Aorta (tissue), 5 donors: ENCODE data around the gene TICRR. TPM values are rescaled to one million over a fixed set of nuclear protein-coding genes. Genes with fewer than 3 reads are reported as not detected.
"Not testable (repeated sequence)": the region's sequence is repeated elsewhere in the genome, so short reads cannot be mapped to it uniquely, and the experiment has no call there.

Experiments
- ATAC-seq: fragments of 200-7000 bp; cut with Tn5 transposase; one replicate; pipeline ENCODE4 v1.9.1; 2022; ENCODE audit warnings: moderate library complexity; ENCODE audit not compliant: low FRiP score
- DNase-seq, 2 donors: peaks; one replicate each; pipeline ENCODE4 v3.0.0-alpha.2; 2020
- H3K27ac ChIP-seq, 2 donors: one replicate each; pipeline ENCODE4 v1.5.1; 2013; ENCODE audit warnings: low read length in 2 of 2, mild to moderate bottlenecking in 2 of 2, moderate library complexity in 2 of 2, control low read depth in 1 of 2, inconsistent platforms in 1 of 2, low read depth in 1 of 2
- H3K27me3 ChIP-seq, 2 donors: one replicate each; pipeline ENCODE4 v1.6.1; 2013; ENCODE audit warnings: control low read depth in 1 of 2, low read length in 1 of 2, mild to moderate bottlenecking in 1 of 2, moderate library complexity in 1 of 2; ENCODE audit not compliant: insufficient read depth in 2 of 2, control insufficient read depth in 1 of 2
- H3K36me3 ChIP-seq, 2 donors: one replicate each; pipeline ENCODE4 v1.6.1; 2013; ENCODE audit warnings: control low read depth in 1 of 2, low read length in 1 of 2, mild to moderate bottlenecking in 1 of 2; ENCODE audit not compliant: insufficient read depth in 2 of 2, control insufficient read depth in 1 of 2
- H3K4me1 ChIP-seq, 2 donors: one replicate each; pipeline ENCODE4 v1.6.1; 2013; ENCODE audit warnings: low read length in 2 of 2, control low read depth in 1 of 2, mild to moderate bottlenecking in 1 of 2, moderate library complexity in 1 of 2; ENCODE audit not compliant: insufficient read depth in 2 of 2, control insufficient read depth in 1 of 2
- H3K4me3 ChIP-seq, 2 donors: one replicate each; pipeline ENCODE4 v1.5.1; 2013; ENCODE audit warnings: low read length in 2 of 2, control low read depth in 1 of 2, mild to moderate bottlenecking in 1 of 2
- H3K9me3 ChIP-seq: one replicate; pipeline ENCODE4 v1.6.1; 2013; ENCODE audit warnings: mild to moderate bottlenecking, low read length; ENCODE audit not compliant: control insufficient read depth
- WGBS, 2 donors: extraction: QIAGEN DNeasy Blood & Tissue Kit; methylation state at CpG; one replicate each; pipeline ENCODE4 v1.1.7; 2013; 5-methylcytosine and 5-hydroxymethylcytosine counted together
- intact Hi-C, 2 donors: fragments of 100-400 bp; cut with DNase I; formaldehyde crosslinking; loops; one replicate each; pipeline versions ENCODE4 v1.14.2 to v1.15.0; 2022
- polyA plus RNA-seq, 2 donors: library from polyadenylated mRNA; stranded (reverse); fragments of 200-250 nt; gene quantifications; one replicate each; pipeline ENCODE4 v1.2.3, GENCODE V29; 2013
- total RNA-seq, 2 donors: library from RNA; stranded (reverse); fragmentation: NEBNext Ultra II Directional; extraction: Animal tissue kit (Norgen Biotek cat#: 25700); gene quantifications; one replicate each; pipeline ENCODE4 v1.2.1, GENCODE V29; 2021
- donor health status: healthy with polysubstance abuse.
- donor health status: Bipolar disorder and iron deficiency.
- donor health status: DM: no; HTN: no; CAD: no.
- donor health status: DM: no; HTN: no; CAD: no.
- donor health status: DM: yes; HTN: yes; CAD: no.

The TICRR gene
- total and polyA plus RNA-seq, 4 donors, result 0.03 to 0.60 (median 0.16) TPM; not detected in 1

- ATAC-seq, result no peak
- H3K27me3 ChIP-seq, result no peaks in the 10 kb centered on the region
- WGBS, 2 donors, result 65 to 70% methylated on average over 2 of the region's 2 CpGs
- peaks cover 3% of the 10 kb centered on the region for H3K9me3 ChIP-seq
- no peak overlapping the region for H3K27ac ChIP-seq
- DNase-seq, result no peak
- H3K4me3 ChIP-seq, result no peak overlapping the region
- H3K36me3 ChIP-seq, result no peaks in the 10 kb centered on the region
- no peaks in the 10 kb centered on the region for H3K4me1 ChIP-seq
- intact Hi-C loops, result no loop called here
These were observed 36.2 kb upstream of the TICRR start for GRCh38 chr15:89539027-89539426.

- ATAC-seq (no peak), DNase-seq (no peak)
- Histone ChIP-seq H3K4me1 (no peaks in the 10 kb centered on the region), H3K9me3 (peaks cover 3% of the 10 kb centered on the region), H3K27ac (no peak overlapping the region), H3K4me3 (no peak overlapping the region), H3K27me3 (no peaks in the 10 kb centered on the region), H3K36me3 (no peaks in the 10 kb centered on the region)
- intact Hi-C loops, result no loop called here
- 79 to 82% methylated on average over 3 of the region's 3 CpGs for WGBS, 2 donors
These were observed 32.9 kb upstream of the TICRR start for GRCh38 chr15:89542369-89542768.

DNA sequence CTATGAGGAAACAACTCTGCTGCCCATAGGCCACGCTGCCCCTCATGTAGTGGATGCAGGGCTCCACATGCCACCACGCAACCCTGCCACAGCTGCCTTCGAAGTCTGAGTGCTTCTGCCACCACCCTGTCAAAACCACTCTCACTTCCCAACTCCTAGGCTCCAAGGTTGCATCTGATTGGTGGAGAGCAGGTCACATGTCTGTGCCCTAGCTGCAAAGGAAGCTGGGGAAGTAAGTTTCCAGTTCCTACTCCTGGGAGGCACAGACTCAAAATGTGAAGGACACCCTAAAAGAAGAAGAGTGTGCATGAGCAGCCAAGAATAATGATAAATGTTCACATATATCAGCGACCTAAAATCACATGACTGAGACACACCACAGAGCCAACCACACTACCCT is 31.9 kb upstream of the TICRR start:
- no peak overlapping the region for H3K4me3 ChIP-seq
- H3K27ac ChIP-seq, result no peak overlapping the region
- ATAC-seq, result no peak
- H3K36me3 ChIP-seq, result no peaks in the 10 kb centered on the region
- H3K27me3 ChIP-seq, result peaks cover 0 to under 1% of the 10 kb centered on the region in 2 donors
- H3K9me3 ChIP-seq, result peaks cover 3% of the 10 kb centered on the region
- DNase-seq, result no peak
- intact Hi-C loops, result no loop called here
- 86 to 89% methylated on average over 4 of the region's 4 CpGs for WGBS, 2 donors
- H3K4me1 ChIP-seq, result no peaks in the 10 kb centered on the region

DNA sequence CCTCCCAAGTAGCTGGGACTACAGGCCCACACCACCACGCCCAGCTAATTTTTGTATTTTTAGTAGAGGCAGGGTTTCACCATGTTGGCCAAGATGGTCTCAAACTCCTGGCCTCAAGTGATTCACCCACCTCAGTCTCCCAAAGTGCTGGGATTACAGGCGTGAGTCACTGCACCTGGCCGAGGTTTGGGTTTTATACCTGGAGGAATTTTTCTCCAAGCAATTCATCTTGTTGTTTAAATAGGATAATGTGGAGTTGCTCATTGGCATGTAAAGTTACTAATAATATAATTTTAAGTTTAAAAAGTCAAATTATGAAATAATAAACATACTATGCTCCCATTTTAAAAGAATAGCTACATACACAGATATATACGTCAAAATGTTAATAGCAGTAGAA is 26.1 kb upstream of the TICRR start:
- H3K27ac ChIP-seq, DNase-seq, intact Hi-C loops, H3K27me3 ChIP-seq, H3K9me3 ChIP-seq, H3K36me3 ChIP-seq, H3K4me3 ChIP-seq, ATAC-seq, H3K4me1 ChIP-seq: not testable (repeated sequence)
- WGBS, 2 donors, result 73 to 75% methylated on average over 4 of the region's 4 CpGs

DNA sequence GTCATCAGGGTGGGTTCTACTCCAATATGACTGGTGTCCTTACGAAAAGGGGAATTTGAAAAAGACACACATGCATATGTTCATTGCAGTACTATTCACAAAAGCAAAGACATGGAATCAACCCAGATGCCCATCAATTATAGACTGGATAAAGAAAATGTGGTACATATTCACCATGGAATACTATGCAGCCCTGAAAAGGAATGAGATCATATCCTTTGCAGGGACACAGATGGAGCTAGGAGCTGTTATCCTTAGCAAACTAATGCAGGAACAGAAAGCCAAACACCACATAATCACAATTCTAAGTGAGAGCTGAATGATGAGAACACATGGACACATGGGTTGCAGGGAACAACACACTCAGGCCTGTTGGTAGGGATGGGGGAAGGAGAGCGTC is 24.8 kb upstream of the TICRR start:
- H3K27me3 ChIP-seq, result peaks cover 0 to 2% of the 10 kb centered on the region in 2 donors
- peaks cover 6% of the 10 kb centered on the region for H3K9me3 ChIP-seq
- no peak for ATAC-seq
- intact Hi-C loops, result loop anchor here in 1 of 2 donors (10.0 kb wide), 1 partner anchor 196 kb away; no protein-coding TSS in a partner anchor
- H3K4me3 ChIP-seq, result no peak overlapping the region
- no peaks in the 10 kb centered on the region for H3K4me1 ChIP-seq
- H3K36me3 ChIP-seq, result no peaks in the 10 kb centered on the region
- no peak for DNase-seq
- 43 to 48% methylated on average over 2 of the region's 2 CpGs for WGBS, 2 donors
- no peak overlapping the region for H3K27ac ChIP-seq

GRCh38 chr15:89551550-89551949 is 23.7 kb upstream of the TICRR start:
- Histone ChIP-seq H3K27me3 (peaks cover 0 to 2% of the 10 kb centered on the region in 2 donors), H3K4me1 (no peaks in the 10 kb centered on the region), H3K9me3 (peaks cover 6% of the 10 kb centered on the region), H3K27ac (no peak overlapping the region), H3K36me3 (no peaks in the 10 kb centered on the region), H3K4me3 (no peak overlapping the region)
- no peak for ATAC-seq
- WGBS, 2 donors, result 69 to 71% methylated on average over 4 of the region's 4 CpGs
- no peak for DNase-seq
- intact Hi-C loops, result loop anchor here in 1 of 2 donors (10.0 kb wide), 1 partner anchor 197 kb away; no protein-coding TSS in a partner anchor

- ATAC-seq (no peak), DNase-seq (no peak)
- Histone ChIP-seq H3K36me3 (no peaks in the 10 kb centered on the region), H3K4me1 (no peaks in the 10 kb centered on the region), H3K27ac (no peak overlapping the region), H3K9me3 (peaks cover 1% of the 10 kb centered on the region), H3K4me3 (no peak overlapping the region), H3K27me3 (no peaks in the 10 kb centered on the region)
- intact Hi-C loops, result loop anchor here in 1 of 2 donors (10.0 kb wide), 1 partner anchor 199 kb away; no protein-coding TSS in a partner anchor
- 96% methylated on average over 3 of the region's 3 CpGs for WGBS, 2 donors
These were observed 21.6 kb upstream of the TICRR start for GRCh38 chr15:89553632-89554031.

DNA sequence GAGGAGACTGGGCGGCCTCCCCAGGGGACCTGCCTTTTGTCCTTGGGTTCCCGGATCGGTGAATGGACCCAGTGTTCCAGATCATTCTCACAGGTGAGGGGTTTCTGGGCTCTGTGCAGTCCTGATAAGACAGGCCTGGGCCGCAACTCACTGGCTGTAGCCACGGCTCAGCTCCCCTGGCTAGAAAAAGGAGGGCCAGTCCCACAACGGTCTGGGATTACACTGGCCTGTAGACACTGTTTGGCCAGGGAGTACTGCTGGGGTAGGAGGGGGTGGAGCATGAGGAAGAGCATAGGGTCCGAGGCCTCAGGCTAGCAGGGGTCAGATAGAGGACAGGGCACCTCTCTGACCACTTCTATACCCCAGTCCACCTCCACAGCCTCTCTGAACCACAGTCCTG is 21.0 kb upstream of the TICRR start:
- Histone ChIP-seq H3K9me3 (no peaks in the 10 kb centered on the region), H3K27me3 (no peaks in the 10 kb centered on the region), H3K4me3 (no peak overlapping the region), H3K27ac (no peak overlapping the region), H3K36me3 (no peaks in the 10 kb centered on the region), H3K4me1 (no peaks in the 10 kb centered on the region)
- intact Hi-C loops, result loop anchor here in 1 of 2 donors (10.0 kb wide), 1 partner anchor 199 kb away; no protein-coding TSS in a partner anchor
- 63 to 69% methylated on average over 7 of the region's 7 CpGs for WGBS, 2 donors
- DNase-seq (no peak), ATAC-seq (no peak)

DNA sequence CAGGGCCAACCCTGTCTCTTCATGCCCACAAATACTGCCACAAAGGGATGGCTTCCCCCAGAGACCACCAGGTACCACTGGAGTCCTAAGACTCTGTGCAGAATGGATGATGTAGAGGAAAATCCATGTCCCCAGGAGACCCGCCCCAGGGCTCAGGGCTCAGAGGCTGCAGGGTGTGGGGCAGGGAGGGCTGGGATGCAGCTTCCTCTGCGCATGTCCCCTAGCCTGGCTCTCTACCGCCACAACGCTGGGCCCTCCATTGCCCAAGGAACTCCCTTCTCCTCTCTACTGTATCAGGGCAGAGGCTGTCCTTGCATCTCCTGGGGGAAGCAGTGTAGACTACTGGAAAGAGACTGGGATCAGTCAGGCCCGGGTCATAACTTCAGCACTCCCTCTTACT is 19.5 kb upstream of the TICRR start:
- WGBS, 2 donors, result 74 to 75% methylated on average over 5 of the region's 5 CpGs
- no peaks in the 10 kb centered on the region for H3K9me3 ChIP-seq
- H3K4me1 ChIP-seq, result no peaks in the 10 kb centered on the region
- intact Hi-C loops, result loop anchor here in 1 of 2 donors (10.0 kb wide), 1 partner anchor 201 kb away; no protein-coding TSS in a partner anchor
- H3K27me3 ChIP-seq, result peaks cover 0 to 2% of the 10 kb centered on the region in 2 donors
- DNase-seq (no peak), ATAC-seq (no peak)
- no peak overlapping the region for H3K4me3 ChIP-seq
- H3K36me3 ChIP-seq, result no peaks in the 10 kb centered on the region
- H3K27ac ChIP-seq, result no peak overlapping the region
